Measurements from ENCODE around the gene CMC4. TPM values are rescaled to one million over a fixed set of nuclear protein-coding genes. Genes with fewer than 3 reads are reported as not detected.

The CMC4 gene
- total RNA-seq, 4 donors from 2014 or later, result 14.4 to 22.8 (median 17.3) TPM

- peak; percentile 13 to 24 for TF ChIP-seq CTCF (IDR thresholded peaks at IDR 0.05)
- TF ChIP-seq EP300 (IDR thresholded peaks at IDR 0.05), result no peak
- 46% methylated on average over 4 of the region's 4 CpGs for WGBS
- DNase-seq (ENCODE audit: low spot score in 2 of 2), result no peak
Measured at GRCh38 chrX:155094468-155095061, 23.6 kb upstream of the CMC4 start.

GRCh38 chrX:155086961-155087735 lies 16.2 kb upstream of the CMC4 start:
- TF ChIP-seq POLR2AphosphoS5 (IDR thresholded peaks at IDR 0.05) (no peak), CTCF (IDR thresholded peaks at IDR 0.05) (no peak), EP300 (IDR thresholded peaks at IDR 0.05) (no peak), POLR2A (IDR thresholded peaks at IDR 0.05) (no peak)
- DNase-seq (ENCODE audit: low spot score in 2 of 2), result no peak
- peaks cover 7% of the 10 kb centered on the region for H3K36me3 ChIP-seq
- H3K27me3 ChIP-seq, result no peaks in the 10 kb centered on the region
- H3K27ac ChIP-seq, result no peak overlapping the region
- H3K4me3 ChIP-seq, result no peak overlapping the region
- no peaks in the 10 kb centered on the region for H3K9me3 ChIP-seq
- H3K4me1 ChIP-seq, result no peaks in the 10 kb centered on the region
- WGBS, result 85% methylated on average over 26 of the region's 26 CpGs

More at GRCh38 chrX:155094468-155095061, 23.6 kb upstream of the CMC4 start:
- H3K4me3 ChIP-seq, result no peak overlapping the region
- no peaks in the 10 kb centered on the region for H3K9me3 ChIP-seq
- no peaks in the 10 kb centered on the region for H3K27me3 ChIP-seq
- no peak overlapping the region for H3K27ac ChIP-seq
- peaks cover 7% of the 10 kb centered on the region for H3K36me3 ChIP-seq
- no peaks in the 10 kb centered on the region for H3K4me1 ChIP-seq

- no peak for DNase-seq (ENCODE audit: low spot score in 2 of 2)
- Histone ChIP-seq H3K4me1 (no peaks in the 10 kb centered on the region), H3K27me3 (no peaks in the 10 kb centered on the region), H3K4me3 (no peak overlapping the region), H3K9me3 (no peaks in the 10 kb centered on the region), H3K27ac (no peak overlapping the region), H3K36me3 (peaks cover 7% of the 10 kb centered on the region)
- TF ChIP-seq EP300 (IDR thresholded peaks at IDR 0.05), result no peak
- peak in 1 of 2 donors; percentile 20 for TF ChIP-seq CTCF (IDR thresholded peaks at IDR 0.05)
- 77% methylated on average over 24 of the region's 24 CpGs for WGBS
Measured at GRCh38 chrX:155086202-155086840, 15.4 kb upstream of the CMC4 start.

GRCh38 chrX:155071694-155072280 lies 851 bp upstream of the CMC4 start:
- Histone ChIP-seq H3K27me3 (no peaks in the 10 kb centered on the region), H3K4me1 (no peaks in the 10 kb centered on the region), H3K36me3 (peaks cover 10% of the 10 kb centered on the region), H3K27ac (peak overlapping the region; percentile 87), H3K9me3 (no peaks in the 10 kb centered on the region), H3K4me3 (peak overlapping the region; percentile 63)
- no peak for TF ChIP-seq POLR2A (IDR thresholded peaks at IDR 0.05)
- no peak for TF ChIP-seq POLR2AphosphoS5 (IDR thresholded peaks at IDR 0.05)
- DNase-seq (ENCODE audit: low spot score in 2 of 2), result peak in 1 of 2 donors; percentile 62
- 46% methylated on average over 25 of the region's 25 CpGs for WGBS

- H3K4me3 ChIP-seq, result peak overlapping the region; percentile 63
- no peaks in the 10 kb centered on the region for H3K27me3 ChIP-seq
- H3K9me3 ChIP-seq, result no peaks in the 10 kb centered on the region
- peak overlapping the region; percentile 87 for H3K27ac ChIP-seq
- 40% methylated on average over 16 of the region's 16 CpGs for WGBS
- no peaks in the 10 kb centered on the region for H3K4me1 ChIP-seq
- TF ChIP-seq EP300 (IDR thresholded peaks at IDR 0.05) (no peak), POLR2AphosphoS5 (IDR thresholded peaks at IDR 0.05) (no peak), CTCF (IDR thresholded peaks at IDR 0.05) (no peak), POLR2A (IDR thresholded peaks at IDR 0.05) (no peak)
- peak in 1 of 2 donors; percentile 63 for DNase-seq (ENCODE audit: low spot score in 2 of 2)
- H3K36me3 ChIP-seq, result peaks cover 5% of the 10 kb centered on the region
Measured at GRCh38 chrX:155070663-155070974, 317 bp downstream of the CMC4 start.

Data from suprapubic skin (tissue), 4 donors.